Fibroblast of the aortic adventitia (primary cell): Measurements from ENCODE around the gene HS6ST1. TPM values are rescaled to one million over a fixed set of nuclear protein-coding genes. Genes with fewer than 3 reads are reported as not detected.

Source experiments
- DNase-seq: peaks from one replicate; pipeline ENCODE4 v3.0.0-alpha.2; 2010; ENCODE audit warnings: low read depth
- H3K4me3 ChIP-seq: 2 replicates; pipeline ENCODE4 v1.5.1; 2011; ENCODE audit warnings: low read depth, mild to moderate bottlenecking, control low read depth, low read length, moderate library complexity
- total RNA-seq: library from RNA; depleted of rRNA; stranded (reverse); fragments of >200 nt; gene quantifications from 2 replicates; pipeline ENCODE4 v1.2.3, GENCODE V29; 2012; ENCODE audit warnings: low replicate concordance
- TF ChIP-seq, protein P1 (sequence below): IDR thresholded peaks from 2 replicates; pipeline ENCODE4 v1.5.1; 2011; ENCODE audit warnings: mild to moderate bottlenecking, low read length, control low read depth, inconsistent platforms; ENCODE audit not compliant: insufficient read depth

HS6ST1 gene
- total RNA-seq, 1 donor, result 10.6 TPM

DNA sequence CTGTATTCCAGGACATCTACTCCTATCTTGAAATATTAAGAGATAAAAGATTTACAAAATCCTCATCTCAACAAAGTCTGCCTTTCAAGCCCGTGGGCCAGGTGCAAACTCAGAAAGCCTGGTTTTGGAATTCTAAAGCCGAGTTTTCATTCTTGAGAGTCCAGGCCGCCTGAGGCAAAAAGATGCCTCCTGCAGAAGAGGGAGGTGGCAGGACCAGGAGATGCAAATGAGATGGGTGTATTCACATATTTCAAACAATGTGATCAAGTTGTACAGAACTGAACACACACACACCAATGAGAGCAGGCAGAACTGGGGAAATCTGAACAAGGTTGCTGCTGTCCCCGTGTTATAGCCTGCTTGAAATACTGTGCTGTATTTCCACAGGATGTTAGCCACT, 7.7 kb upstream of the HS6ST1 start:
- TF ChIP-seq, protein P1, sequence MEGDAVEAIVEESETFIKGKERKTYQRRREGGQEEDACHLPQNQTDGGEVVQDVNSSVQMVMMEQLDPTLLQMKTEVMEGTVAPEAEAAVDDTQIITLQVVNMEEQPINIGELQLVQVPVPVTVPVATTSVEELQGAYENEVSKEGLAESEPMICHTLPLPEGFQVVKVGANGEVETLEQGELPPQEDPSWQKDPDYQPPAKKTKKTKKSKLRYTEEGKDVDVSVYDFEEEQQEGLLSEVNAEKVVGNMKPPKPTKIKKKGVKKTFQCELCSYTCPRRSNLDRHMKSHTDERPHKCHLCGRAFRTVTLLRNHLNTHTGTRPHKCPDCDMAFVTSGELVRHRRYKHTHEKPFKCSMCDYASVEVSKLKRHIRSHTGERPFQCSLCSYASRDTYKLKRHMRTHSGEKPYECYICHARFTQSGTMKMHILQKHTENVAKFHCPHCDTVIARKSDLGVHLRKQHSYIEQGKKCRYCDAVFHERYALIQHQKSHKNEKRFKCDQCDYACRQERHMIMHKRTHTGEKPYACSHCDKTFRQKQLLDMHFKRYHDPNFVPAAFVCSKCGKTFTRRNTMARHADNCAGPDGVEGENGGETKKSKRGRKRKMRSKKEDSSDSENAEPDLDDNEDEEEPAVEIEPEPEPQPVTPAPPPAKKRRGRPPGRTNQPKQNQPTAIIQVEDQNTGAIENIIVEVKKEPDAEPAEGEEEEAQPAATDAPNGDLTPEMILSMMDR, result no peak

GRCh38 chr2:128325611-128326181, 7.0 kb upstream of the HS6ST1 start:
- TF ChIP-seq, protein P1, result no peak
- H3K4me3 ChIP-seq, result no peak overlapping the region
- DNase-seq, result no peak

More for the DNA sequence above, 7.7 kb upstream of the HS6ST1 start:
- DNase-seq, result no peak
- no peak overlapping the region for H3K4me3 ChIP-seq

DNA sequence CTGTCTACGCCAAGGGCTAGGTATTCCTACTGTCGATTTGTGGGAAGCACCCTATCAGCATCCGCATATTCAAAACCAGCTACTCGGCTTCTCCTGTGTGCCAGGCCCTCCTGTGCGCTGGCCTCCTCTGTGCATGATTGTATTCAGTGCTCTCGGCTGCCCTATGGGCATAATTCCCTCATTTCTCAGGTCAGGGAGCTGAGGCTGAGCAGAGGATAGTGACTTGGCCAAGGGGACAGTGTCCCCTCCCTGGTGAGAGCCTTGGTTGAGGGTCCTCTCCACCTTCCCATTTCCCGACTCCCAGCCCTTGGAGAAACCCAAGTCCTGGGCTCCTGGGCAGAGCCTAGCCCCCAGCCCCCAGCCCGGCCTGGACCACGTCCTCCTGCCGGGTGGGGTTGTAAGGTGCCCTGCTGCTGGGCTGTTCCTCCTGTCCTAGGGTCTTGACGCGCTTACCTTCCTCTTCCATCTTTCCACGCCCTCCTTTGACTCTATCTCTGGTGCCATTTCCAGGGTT, 6.3 kb upstream of the HS6ST1 start:
- TF ChIP-seq, protein P1, result no peak
- DNase-seq, result no peak
- H3K4me3 ChIP-seq, result no peak overlapping the region

GRCh38 chr2:128324008-128324896, 5.6 kb upstream of the HS6ST1 start:
- H3K4me3 ChIP-seq, result no peak overlapping the region
- DNase-seq, result no peak
- TF ChIP-seq, protein P1, result no peak

GRCh38 chr2:128323555-128323931, 4.9 kb upstream of the HS6ST1 start:
- H3K4me3 ChIP-seq, result no peak overlapping the region
- TF ChIP-seq, protein P1, result no peak
- DNase-seq, result no peak

DNA sequence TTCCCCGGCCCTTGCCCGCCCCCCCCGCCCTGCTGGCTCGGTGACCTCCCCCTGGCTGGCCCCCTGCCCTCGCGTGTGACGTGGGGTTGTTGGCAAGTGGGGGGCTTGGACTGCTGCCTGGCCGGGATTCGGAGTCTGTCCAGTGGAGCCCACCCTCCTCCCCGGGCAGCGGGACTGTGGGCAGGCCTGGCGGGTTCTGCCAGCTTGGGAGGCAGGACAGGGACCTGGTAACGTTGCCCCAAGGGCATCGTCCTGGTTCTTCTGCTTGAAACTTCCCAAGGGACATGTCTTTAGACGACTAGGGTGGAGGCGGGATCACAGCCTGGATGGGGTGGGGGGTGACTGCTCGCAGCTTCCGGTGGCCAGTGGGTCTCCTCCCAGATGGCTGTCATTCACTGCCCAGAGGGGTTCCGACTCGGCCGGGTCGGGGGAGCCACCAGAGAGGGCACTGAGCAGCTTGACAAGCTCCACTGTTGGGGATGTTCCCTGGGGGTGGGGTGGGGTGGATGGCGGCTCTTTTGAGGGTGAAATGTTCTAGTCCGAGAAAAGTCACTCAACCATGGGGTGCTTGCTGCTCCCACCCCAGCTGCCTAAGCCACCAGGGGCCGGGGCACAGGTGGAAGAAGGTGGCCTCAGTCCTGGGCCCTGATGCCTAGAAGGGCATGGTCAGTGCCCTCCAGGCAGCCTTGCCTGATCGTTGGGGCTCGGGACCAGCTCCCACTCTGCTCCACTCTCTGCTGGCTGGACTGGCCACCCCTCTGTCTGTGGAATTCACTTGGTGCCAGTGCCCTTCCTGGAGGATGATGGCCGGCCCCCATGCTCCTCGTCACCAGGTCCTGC, 4.3 kb upstream of the HS6ST1 start:
- no peak for DNase-seq
- TF ChIP-seq, protein P1, result no peak
- H3K4me3 ChIP-seq, result no peak overlapping the region
